RPMI8226 (cell line): ENCODE data around the gene CHAD.
A peak's percentile ranks its signal among the peaks of the same experiment; 100 is the strongest.

ENCODE experiments used
- DNase-seq: peaks from one replicate; pipeline ENCODE4 v3.0.0-alpha.2; 2015

Gene CHAD, protein sequence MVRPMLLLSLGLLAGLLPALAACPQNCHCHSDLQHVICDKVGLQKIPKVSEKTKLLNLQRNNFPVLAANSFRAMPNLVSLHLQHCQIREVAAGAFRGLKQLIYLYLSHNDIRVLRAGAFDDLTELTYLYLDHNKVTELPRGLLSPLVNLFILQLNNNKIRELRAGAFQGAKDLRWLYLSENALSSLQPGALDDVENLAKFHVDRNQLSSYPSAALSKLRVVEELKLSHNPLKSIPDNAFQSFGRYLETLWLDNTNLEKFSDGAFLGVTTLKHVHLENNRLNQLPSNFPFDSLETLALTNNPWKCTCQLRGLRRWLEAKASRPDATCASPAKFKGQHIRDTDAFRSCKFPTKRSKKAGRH

DNA sequence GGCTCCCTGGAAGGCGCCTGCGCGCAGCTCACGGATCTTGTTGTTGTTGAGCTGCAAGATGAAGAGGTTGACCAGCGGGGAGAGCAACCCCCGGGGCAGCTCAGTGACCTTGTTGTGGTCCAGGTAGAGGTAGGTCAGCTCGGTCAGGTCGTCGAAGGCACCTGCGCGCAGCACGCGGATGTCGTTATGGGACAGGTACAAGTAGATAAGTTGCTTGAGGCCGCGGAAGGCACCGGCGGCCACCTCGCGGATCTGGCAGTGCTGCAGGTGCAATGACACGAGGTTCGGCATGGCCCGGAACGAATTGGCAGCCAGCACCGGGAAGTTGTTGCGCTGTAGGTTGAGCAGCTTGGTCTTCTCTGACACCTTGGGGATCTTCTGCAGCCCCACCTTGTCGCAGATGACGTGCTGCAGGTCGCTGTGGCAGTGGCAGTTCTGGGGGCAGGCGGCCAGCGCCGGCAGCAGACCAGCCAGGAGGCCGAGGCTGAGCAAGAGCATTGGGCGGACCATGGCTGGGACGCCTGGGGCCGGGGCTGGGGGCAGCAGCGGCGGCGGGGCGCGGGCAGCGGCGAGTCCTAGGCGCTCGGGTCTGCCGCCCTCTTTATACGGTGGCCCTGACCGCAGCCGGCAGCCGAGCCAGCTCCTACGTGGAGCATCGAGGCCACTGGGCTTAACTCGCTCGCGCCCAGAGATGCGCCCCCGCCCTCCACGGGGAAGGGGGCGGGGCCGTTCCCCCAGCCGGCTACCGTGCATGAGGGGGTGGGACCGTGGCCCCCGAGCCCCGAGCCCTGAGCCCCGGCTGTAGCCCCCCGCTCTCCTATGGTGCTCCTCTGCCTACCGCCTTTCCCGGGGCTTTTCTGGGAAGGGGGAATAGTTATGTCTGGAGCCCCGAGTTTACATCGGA lies at the start of gene CHAD:
TSS of gene CHAD (minus strand) at position 577 of the 904 bp plus-strand sequence. CDS start at position 510, 67 bp downstream.
- DNase-seq: no peak

GRCh38 chr17:50517504-50518383 lies 49.1 kb upstream of the CHAD start:
- no peak for DNase-seq

DNA sequence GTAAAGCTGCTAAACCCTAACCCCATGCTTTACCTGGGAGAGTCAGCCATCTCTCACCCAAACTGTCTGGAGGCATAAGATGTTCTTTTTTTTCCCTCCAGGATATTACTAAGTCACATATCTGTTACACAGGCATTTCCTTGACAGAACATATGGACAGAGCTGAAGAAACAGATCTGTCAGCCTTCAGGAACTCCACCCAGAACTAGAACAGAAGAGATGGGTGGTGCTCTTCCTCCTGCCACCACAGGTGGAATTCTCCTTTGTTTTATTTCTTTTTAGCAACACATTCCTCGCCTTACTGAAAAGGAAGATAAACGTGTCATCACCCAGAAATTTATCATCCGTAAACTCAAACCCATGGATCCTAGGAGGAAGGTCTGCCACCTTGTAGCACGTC lies 48.3 kb upstream of the CHAD start:
- DNase-seq: no peak

DNA sequence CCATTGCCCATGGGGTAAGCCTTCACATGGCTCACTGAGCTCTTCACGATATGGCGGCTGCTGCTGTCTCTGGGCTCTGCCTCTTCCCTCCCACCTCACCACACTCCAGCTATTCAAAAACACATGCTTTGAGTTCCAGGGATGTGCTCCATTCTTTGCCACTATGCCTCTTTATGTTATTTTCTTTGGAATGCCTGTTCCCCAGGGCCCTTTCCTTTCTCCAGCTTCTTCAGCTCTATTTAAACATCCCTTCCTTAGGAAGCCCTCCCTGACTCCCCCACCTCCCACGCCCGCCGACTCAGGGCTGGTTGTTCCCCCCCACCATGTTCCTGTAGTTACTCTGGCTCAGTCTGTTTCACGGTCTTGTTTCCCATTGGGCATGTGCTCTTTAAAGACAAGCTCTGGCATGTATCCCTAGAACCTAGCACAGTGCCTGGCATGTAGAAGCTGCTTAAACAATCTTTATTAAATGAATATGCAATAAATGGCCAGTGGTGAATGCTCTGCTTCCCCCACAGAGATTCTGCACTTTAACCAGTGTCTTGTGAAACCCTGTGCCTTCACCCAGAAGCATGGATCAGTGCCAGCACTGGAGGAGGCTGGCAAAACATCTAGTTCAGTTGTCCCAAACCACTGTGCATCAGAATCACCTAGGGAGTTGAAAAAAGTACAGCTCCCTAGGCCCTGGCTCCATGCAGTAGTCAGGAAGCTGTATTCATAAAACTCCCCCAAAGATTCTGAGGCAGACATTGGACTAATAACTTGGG lies 46.4 kb upstream of the CHAD start:
- DNase-seq: peak; percentile 36

GRCh38 chr17:50514388-50514787 lies 45.7 kb upstream of the CHAD start:
- no peak for DNase-seq

DNA sequence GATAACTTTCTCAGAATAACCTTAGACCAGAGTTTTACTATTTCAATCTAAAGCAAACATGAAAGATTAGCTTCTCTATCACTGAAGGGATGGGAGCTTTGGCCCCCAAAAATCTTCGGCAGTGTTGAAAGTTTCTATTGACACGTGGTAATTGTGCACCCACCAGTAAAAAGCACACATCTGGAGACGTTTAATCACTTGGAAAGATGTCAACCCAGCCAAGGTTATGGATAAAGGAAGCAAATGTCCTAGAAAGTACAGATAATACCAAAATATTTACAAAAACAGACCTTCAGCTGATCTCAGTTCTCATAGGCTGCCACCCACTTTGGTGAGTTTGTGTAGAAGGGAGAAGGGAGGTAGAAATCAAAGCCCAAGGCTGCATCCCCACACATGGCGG lies 44.8 kb upstream of the CHAD start:
- no peak for DNase-seq

- DNase-seq: no peak
These were observed 42.4 kb upstream of the CHAD start for GRCh38 chr17:50511058-50511457.

DNA sequence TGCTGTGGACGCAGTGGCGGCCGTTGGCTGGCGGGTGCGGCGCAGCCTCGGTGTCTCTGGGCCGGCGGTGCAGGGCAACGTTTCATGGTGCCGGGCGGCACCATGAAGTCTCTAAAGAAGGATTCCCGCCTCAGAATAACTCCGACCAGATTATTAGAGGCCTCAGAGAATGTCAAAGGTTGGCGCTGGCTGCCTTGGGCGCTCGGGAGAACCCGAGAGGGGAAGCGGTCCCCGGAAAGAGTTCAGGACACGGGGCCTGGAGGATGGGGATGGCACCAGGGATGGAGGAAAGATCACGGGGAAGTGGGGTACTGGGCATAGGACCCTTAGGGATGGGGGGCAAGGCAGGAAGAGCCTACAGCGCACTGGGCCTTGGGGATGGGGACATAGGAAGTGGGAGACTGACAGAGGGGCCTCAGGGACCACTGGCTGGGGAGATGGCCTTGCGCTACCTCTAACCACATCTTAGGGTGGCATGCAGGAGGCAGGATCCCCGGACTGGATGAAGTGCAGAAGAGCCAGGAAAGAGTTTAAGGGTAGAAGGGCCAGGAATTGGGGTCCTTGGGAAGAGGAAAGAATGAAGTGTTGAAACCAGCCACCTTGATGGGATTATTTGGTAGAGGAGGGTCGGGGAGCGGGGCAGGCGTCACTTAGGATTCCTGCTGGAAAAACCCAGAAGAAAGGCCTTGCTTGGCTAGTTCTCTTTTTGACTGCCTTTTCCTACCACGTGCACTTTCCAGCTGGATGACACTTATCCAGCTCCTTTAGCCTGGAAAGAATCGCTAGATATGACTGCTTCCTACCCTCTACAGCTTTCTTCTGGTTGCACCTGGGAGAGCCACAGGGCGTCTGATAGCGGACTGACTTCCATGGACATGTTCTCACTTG lies 40.1 kb upstream of the CHAD start:
- no peak for DNase-seq

DNA sequence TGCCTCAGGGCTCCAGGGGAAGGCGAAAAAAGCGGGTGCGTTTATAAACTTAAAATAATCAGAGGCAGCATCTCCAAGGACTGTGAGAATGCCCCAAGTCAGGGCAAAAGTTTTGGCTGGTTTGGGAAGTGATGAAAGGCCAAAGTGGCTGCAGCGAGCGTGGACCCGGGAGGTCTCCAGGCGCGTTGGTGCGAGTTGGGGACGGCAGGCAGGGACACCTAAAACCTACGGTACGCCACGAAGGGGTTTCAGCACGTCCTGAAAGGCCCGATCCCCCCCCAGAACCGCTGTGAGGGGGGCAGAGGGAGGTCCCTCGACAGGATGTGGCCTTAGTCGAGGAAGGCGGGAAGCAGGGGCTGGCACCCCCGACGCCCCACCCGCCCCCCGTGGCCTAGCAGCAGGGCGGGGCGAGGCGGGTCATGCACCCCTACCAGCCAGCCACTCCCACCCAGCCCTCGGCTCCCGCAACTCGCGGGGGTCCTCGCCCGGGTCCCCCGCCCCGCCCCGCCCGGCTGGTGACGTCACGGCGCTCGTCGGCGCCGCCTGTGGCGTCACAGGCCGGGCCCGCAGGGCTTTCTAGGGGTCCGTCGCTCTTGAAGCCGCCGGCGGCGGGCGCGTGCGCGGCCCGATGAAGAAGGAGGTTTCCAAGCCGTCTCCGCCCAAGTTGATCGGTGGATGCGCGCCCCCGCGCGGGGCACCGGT lies 39.3 kb upstream of the CHAD start, which contains the start of gene MYCBPAP:
TSS of gene MYCBPAP (plus strand) at position 569 of the 702 bp plus-strand sequence. CDS start 236 bp downstream, outside the sequence.
- DNase-seq: peak; percentile 69

GRCh38 chr17:50506298-50506697 lies 37.6 kb upstream of the CHAD start:
- no peak for DNase-seq

DNA sequence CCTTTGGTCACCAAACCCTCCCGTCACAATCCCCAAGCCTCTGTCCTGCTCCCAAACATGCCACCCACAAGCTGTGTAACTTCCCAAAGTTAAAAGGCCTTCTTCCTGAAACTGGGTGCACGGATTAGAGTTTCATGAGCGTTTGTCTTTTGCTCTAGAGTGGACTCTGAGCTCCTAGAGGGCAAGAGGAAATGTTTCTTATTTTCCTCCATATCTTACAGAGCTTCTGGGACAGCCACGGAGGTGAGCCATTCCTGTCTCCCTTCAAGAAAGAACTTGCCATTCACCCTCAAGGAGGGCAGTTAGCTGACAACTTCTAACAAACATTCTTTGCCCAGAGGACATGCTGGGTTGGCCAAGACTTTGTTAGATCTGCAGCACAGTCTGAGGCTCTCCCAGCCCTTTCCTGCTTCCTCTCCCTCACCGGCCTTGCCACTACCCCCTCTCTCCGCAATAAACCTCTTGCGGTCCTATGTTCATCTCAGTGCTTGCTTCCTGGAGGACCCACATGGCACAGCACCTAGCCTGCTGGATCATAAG lies 37.0 kb upstream of the CHAD start:
- DNase-seq: no peak

GRCh38 chr17:50502301-50502990 lies 33.8 kb upstream of the CHAD start:
- no peak for DNase-seq

DNA sequence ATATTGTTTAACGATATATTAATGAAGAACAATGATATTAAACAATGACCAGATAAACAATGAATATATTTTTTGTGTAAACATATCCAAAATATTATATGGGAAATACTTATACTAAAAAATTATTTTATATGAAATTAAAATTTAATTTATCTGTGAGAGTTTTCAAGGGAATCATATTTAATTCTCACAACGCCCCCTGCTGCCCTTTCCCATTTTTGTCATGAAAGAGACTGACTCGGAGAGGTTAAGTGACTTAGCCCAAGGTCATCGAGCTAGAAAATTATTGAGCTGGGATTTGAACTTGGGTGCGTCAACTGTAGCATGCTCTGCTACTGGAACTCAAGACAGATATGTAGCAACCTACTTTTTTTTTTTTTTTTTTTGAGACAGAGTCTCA lies 32.4 kb upstream of the CHAD start:
- peak; percentile 24 for DNase-seq

GRCh38 chr17:50499721-50500120 lies 31.0 kb upstream of the CHAD start:
- no peak for DNase-seq

DNA sequence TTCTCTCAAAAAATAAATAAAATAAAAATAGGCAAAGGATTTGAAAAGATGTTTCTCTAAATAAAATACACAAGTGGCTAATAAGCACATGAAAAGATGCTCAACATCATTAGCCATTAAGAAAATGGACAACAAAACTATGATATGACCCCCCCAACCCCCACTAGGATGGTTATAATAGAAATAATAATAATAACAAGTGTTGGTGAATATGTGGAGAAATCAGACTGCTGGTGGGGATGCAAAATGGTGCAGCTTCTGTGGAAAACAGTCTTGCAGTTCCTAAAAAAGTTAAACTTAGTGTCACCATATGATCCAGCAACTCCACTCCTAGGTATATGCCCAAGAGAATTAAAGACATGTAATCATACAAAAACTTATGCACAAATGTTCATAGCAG lies 30.6 kb upstream of the CHAD start:
- DNase-seq: no peak

GRCh38 chr17:50498021-50498874 lies 29.6 kb upstream of the CHAD start:
- DNase-seq: no peak

DNA sequence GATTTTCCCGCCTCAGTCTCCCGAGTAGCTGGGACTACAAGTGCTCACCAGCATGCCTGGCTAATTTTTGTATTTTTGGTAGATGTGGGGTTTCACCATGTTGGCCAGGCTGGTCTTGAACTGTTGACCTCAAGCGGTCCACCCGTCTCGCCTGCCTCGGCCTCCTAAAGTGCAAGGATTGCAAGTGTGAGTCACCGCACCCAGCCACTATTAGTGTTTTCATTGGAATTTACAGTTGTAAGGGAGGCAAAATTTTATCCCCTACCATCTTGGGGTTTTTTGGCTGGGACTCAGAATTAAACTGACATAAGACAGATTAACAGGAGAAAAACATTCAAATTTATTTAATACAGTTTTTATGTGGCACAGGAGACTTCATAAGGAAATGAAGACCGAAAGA lies 27.2 kb upstream of the CHAD start:
- DNase-seq: no peak

DNA sequence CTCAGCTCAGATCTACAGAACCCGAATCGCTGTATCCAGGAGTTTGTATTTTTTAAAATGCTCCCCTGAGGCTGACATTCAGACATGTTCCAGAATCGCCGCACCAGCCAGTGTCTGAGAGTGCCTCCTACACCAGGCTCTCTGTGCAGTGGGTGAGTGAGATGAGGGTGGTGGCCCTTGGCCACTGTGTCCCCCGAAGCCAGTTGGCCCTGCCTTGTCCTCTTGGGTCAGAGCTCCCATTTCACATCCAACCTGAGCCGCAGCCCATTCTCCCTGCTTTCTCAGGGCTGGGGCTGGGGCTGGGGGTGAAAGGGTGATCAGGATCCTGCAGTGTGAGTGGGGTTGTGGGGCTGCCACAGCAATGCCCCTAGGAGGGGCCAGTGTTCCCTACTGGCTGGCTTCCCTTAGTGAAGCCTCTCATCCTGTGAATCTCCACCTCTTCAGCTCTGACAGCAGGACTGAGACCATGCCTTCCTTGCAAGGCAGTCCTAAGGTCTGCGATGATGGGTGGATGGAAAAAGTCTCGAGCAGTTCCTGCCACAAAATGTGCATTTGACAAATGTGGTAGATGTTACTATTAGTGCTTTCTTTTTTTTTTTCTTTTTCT lies 26.6 kb upstream of the CHAD start:
- DNase-seq: no peak
